ENCODE measurements around the gene IRAG1.

The IRAG1 gene

DNA sequence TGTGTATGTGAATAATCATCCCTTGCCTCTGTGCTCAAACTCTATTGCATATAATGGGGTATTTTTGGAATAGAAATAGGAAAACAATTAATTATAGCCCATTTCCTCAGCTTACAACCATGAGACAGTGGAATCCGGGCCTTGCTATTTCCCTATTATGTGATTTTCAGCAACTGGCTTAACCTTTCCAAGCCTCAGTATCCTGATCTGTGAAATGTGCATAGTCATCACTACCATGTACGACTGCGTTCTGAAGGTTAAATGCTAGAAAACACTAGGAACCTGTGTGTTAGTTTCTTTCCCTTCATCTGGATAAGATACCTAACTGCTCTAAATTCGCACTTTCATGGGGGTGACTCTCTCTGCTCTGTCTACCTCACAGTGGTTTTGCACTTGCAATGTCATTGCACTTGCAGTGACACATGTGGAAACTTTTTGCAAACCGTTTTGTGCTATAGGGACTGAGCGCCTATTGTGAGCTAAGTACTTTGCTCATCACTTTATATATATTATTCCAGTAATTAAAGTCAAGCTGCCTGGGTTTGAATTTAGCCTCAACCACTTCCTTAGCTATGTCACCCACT lies 48.3 kb downstream of the IRAG1 start:
- no peak for DNase-seq (ENCODE audit: low read depth)

Measured in stimulated activated CD4-positive, alpha-beta T cell treated with anti-CD3 and anti-CD28 coated beads, Interleukin-2, amount 100 ng/mL, for 4 hours (primary cell).